HUES64 (cell line): ENCODE data around the gene OR2H1. TPM values are rescaled to one million over a fixed set of nuclear protein-coding genes. Genes with fewer than 3 reads are reported as not detected.
"Not testable (repeated sequence)": the region's sequence is repeated elsewhere in the genome, so short reads cannot be mapped to it uniquely, and the experiment has no call there.

ENCODE experiments used
- H3K27ac ChIP-seq: 2 replicates; pipeline ENCODE4 v1.7.0; 2013; ENCODE audit warnings: low read depth, low read length, inconsistent platforms
- H3K27me3 ChIP-seq: 2 replicates; pipeline ENCODE4 v1.6.1; 2013; ENCODE audit warnings: mild to moderate bottlenecking, low read length; ENCODE audit not compliant: insufficient read depth
- H3K36me3 ChIP-seq: 2 replicates; pipeline ENCODE4 v1.6.1; 2013; ENCODE audit warnings: mild to moderate bottlenecking, low read length; ENCODE audit not compliant: insufficient read depth
- H3K4me1 ChIP-seq: 2 replicates; pipeline ENCODE4 v1.6.1; 2013; ENCODE audit warnings: mild to moderate bottlenecking, low read length, moderate library complexity; ENCODE audit not compliant: insufficient read depth
- H3K4me3 ChIP-seq: 2 replicates; pipeline ENCODE4 v1.5.1; 2013; ENCODE audit warnings: mild to moderate bottlenecking, low read length, moderate library complexity
- H3K9ac ChIP-seq: 2 replicates; pipeline ENCODE4 v1.6.1; 2013; ENCODE audit warnings: mild to moderate bottlenecking, low read depth, low read length
- H3K9me3 ChIP-seq: 2 replicates; pipeline ENCODE4 v1.6.1; 2013; ENCODE audit warnings: low read depth, low read length; ENCODE audit not compliant: insufficient read depth
- WGBS: fragments of 150-250, 120-280 bp; methylation state at CpG from one replicate; pipeline ENCODE4 v1.1.7; 2013; ENCODE audit warnings: missing lambda C conversion rate; 5-methylcytosine and 5-hydroxymethylcytosine counted together
- polyA plus RNA-seq, 2 experiments: library from polyadenylated mRNA; stranded (reverse); fragments of 50-300 nt; gene quantifications; one replicate each; pipeline ENCODE4 v1.2.3, GENCODE V29; 2013

OR2H1 gene
- polyA plus RNA-seq (2013, experiment 1 of 2), result not detected
- polyA plus RNA-seq (2013, experiment 2 of 2), result not detected

GRCh38 chr6:29456971-29457370 lies at the start of gene OR2H1, which contains the start of gene OR11A1:
Gene OR2H1 (plus strand): TSS chr6:29457155. CDS start chr6:29461770, 4,615 bp downstream.
Gene OR11A1 (minus strand): TSS chr6:29457071. CDS start chr6:29427641, 29,430 bp downstream.
- no peak within 1 kb of the TSS for H3K27ac ChIP-seq
- no peaks in the 10 kb centered on the region for H3K27me3 ChIP-seq
- H3K36me3 ChIP-seq, result no peaks in the 10 kb centered on the region
- no peak within 1 kb of the TSS for H3K9ac ChIP-seq
- H3K9me3 ChIP-seq, result no peaks in the 10 kb centered on the region
- H3K4me1 ChIP-seq, result no peaks in the 10 kb centered on the region
- WGBS, result 87% methylated on average over 2 of the region's 2 CpGs
- H3K4me3 ChIP-seq, result no peak within 1 kb of the TSS

- Histone ChIP-seq H3K27me3 (no peaks in the 10 kb centered on the region), H3K4me3 (no peak within 1 kb of the TSS), H3K9me3 (no peaks in the 10 kb centered on the region), H3K27ac (no peak within 1 kb of the TSS), H3K9ac (no peak within 1 kb of the TSS), H3K36me3 (no peaks in the 10 kb centered on the region), H3K4me1 (no peaks in the 10 kb centered on the region)
Observed at GRCh38 chr6:29414588-29414987, 42.4 kb upstream of the OR2H1 start, which contains the start of gene OR12D1. Gene OR12D1 (plus strand): TSS chr6:29414928.

GRCh38 chr6:29419516-29419915 lies 37.4 kb upstream of the OR2H1 start:
- H3K27ac ChIP-seq, result no peak overlapping the region
- H3K27me3 ChIP-seq, result no peaks in the 10 kb centered on the region
- 97% methylated on average over 3 of the region's 3 CpGs for whole genome bisulfite sequencing
- no peak overlapping the region for H3K9ac ChIP-seq
- no peaks in the 10 kb centered on the region for H3K9me3 ChIP-seq
- H3K4me1 ChIP-seq, result peaks cover 7% of the 10 kb centered on the region
- H3K36me3 ChIP-seq, result no peaks in the 10 kb centered on the region
- H3K4me3 ChIP-seq, result no peak overlapping the region

GRCh38 chr6:29424168-29424567 lies 32.8 kb upstream of the OR2H1 start:
- Histone ChIP-seq H3K4me1 (peaks cover 7% of the 10 kb centered on the region), H3K36me3 (no peaks in the 10 kb centered on the region), H3K27ac (no peak overlapping the region), H3K4me3 (no peak overlapping the region), H3K9ac (no peak overlapping the region), H3K27me3 (no peaks in the 10 kb centered on the region), H3K9me3 (no peaks in the 10 kb centered on the region)
- 91% methylated on average over 2 of the region's 2 CpGs for WGBS

GRCh38 chr6:29424575-29424974 lies 32.4 kb upstream of the OR2H1 start:
- Histone ChIP-seq H3K27ac (no peak overlapping the region), H3K36me3 (no peaks in the 10 kb centered on the region), H3K4me1 (peaks cover 7% of the 10 kb centered on the region), H3K9me3 (no peaks in the 10 kb centered on the region), H3K9ac (no peak overlapping the region), H3K4me3 (no peak overlapping the region), H3K27me3 (no peaks in the 10 kb centered on the region)
- WGBS, result 72% methylated on average over 2 of the region's 2 CpGs

- H3K4me1 ChIP-seq, result peaks cover 7% of the 10 kb centered on the region
- no peaks in the 10 kb centered on the region for H3K27me3 ChIP-seq
- no peak overlapping the region for H3K27ac ChIP-seq
- H3K9me3 ChIP-seq, result no peaks in the 10 kb centered on the region
- no peaks in the 10 kb centered on the region for H3K36me3 ChIP-seq
- H3K4me3 ChIP-seq, result no peak overlapping the region
- no peak overlapping the region for H3K9ac ChIP-seq
- WGBS, result no CpG with 5 or more reads among the region's 1 CpG
Observed at GRCh38 chr6:29425075-29425474, 31.9 kb upstream of the OR2H1 start.

- Histone ChIP-seq H3K27ac (no peak overlapping the region), H3K9ac (no peak overlapping the region), H3K27me3 (no peaks in the 10 kb centered on the region), H3K4me1 (peaks cover 7% of the 10 kb centered on the region), H3K36me3 (no peaks in the 10 kb centered on the region), H3K4me3 (no peak overlapping the region), H3K9me3 (no peaks in the 10 kb centered on the region)
- WGBS, result 91% methylated on average over 3 of the region's 3 CpGs
Observed at GRCh38 chr6:29426654-29427053, 30.3 kb upstream of the OR2H1 start.

- H3K27me3 ChIP-seq, H3K4me3 ChIP-seq: not testable (repeated sequence)
- 92% methylated on average over 15 of the region's 18 CpGs for WGBS
Observed at GRCh38 chr6:29436730-29437129, 20.2 kb upstream of the OR2H1 start.

GRCh38 chr6:29439006-29439405 lies 17.9 kb upstream of the OR2H1 start, which contains the start of gene OR10C1:
Gene OR10C1 (plus strand): TSS chr6:29439306. CDS start chr6:29440016, 710 bp downstream.
- H3K9me3 ChIP-seq, result 0 out of 2 replicates have a peak, but pooled peaks cover 3% of the 10 kb centered on the region
- H3K4me1 ChIP-seq, result no peaks in the 10 kb centered on the region
- H3K36me3 ChIP-seq, result no peaks in the 10 kb centered on the region
- no peak within 1 kb of the TSS for H3K4me3 ChIP-seq
- H3K27ac ChIP-seq, result no peak within 1 kb of the TSS
- no peak within 1 kb of the TSS for H3K9ac ChIP-seq
- no peaks in the 10 kb centered on the region for H3K27me3 ChIP-seq

More at GRCh38 chr6:29436730-29437129, 20.2 kb upstream of the OR2H1 start:
- not testable (repeated sequence) for H3K36me3 ChIP-seq, H3K9ac ChIP-seq, H3K4me1 ChIP-seq, H3K27ac ChIP-seq, H3K9me3 ChIP-seq

GRCh38 chr6:29442719-29443118 lies 14.2 kb upstream of the OR2H1 start:
- peaks cover 12% of the 10 kb centered on the region; the same call in 1 of the 2 replicates for H3K4me1 ChIP-seq
- 97% methylated on average over 1 of the region's 1 CpG for WGBS
- H3K4me3 ChIP-seq, result no peak overlapping the region
- no peak overlapping the region for H3K27ac ChIP-seq
- 0 out of 2 replicates have a peak, but pooled peaks cover 6% of the 10 kb centered on the region for H3K9me3 ChIP-seq
- H3K9ac ChIP-seq, result no peak overlapping the region
- no peaks in the 10 kb centered on the region for H3K36me3 ChIP-seq
- no peaks in the 10 kb centered on the region for H3K27me3 ChIP-seq

- H3K27me3 ChIP-seq, H3K4me3 ChIP-seq, H3K36me3 ChIP-seq, H3K27ac ChIP-seq, H3K9me3 ChIP-seq, H3K9ac ChIP-seq: not testable (repeated sequence)
- WGBS, result 94% methylated on average over 1 of the region's 1 CpG
- H3K4me1 ChIP-seq, result peaks cover 12% of the 10 kb centered on the region; the same call in 1 of the 2 replicates
Observed at GRCh38 chr6:29444031-29444430, 12.9 kb upstream of the OR2H1 start.

- no peak overlapping the region for H3K9ac ChIP-seq
- H3K27me3 ChIP-seq, result no peaks in the 10 kb centered on the region
- no peaks in the 10 kb centered on the region for H3K36me3 ChIP-seq
- WGBS, result 100% methylated on average over 1 of the region's 1 CpG
- 0 out of 2 replicates have a peak, but pooled peaks cover 6% of the 10 kb centered on the region for H3K9me3 ChIP-seq
- peaks cover 12% of the 10 kb centered on the region; the same call in 1 of the 2 replicates for H3K4me1 ChIP-seq
- no peak overlapping the region; the same call in 1 of the 2 replicates for H3K4me3 ChIP-seq
- H3K27ac ChIP-seq, result peak overlapping the region; percentile 70
Observed at GRCh38 chr6:29447670-29448069, 9.3 kb upstream of the OR2H1 start.
